ENCODE results near the gene SAMD4B. TPM values are rescaled to one million over a fixed set of nuclear protein-coding genes. Genes with fewer than 3 reads are reported as not detected.
A peak's percentile ranks its signal among the peaks of the same experiment; 100 is the strongest.

SAMD4B gene
- total and polyA plus RNA-seq, 5 experiments from 2014 or later: 5.4 to 55.2 (median 12.3) TPM

DNA sequence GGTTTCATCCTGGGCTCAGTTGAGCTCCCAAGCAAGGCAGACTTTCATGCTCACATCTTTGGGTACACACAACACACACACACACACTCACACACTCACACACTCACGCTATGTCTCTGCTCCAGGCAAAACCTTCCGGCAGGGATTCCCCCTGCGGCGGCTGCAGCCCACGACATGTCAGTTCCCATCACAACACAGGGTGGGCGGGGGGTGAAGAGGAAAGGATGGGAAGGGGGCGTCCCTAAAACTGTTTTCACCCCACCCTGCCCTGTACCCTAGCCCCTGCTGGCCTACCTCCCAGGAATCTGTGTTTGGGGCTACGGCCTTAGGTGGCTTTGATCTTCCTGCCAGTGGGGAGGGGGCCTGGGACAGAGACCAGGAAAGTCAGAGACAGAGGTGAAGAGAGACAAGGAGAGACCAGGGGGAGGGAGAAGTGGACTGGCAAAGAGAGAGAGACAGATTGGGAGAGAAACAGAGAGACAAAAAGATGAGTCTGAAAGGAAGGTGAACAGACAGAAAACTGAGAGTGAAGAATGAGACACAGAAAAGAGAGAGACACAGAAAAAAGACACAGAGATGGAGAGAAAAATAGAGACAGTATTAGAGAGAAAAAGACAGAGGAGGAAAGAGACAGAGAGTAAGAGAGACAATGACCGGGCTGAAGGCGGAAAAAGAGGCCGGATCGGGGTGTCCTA is 25.4 kb upstream of the SAMD4B start:
- peaks cover 20 to 37% (median 30%) of the 10 kb centered on the region in 4 donors for H3K4me1 Mint-ChIP-seq
- H3K9me3 Mint-ChIP-seq: no peaks in the 10 kb centered on the region
- ATAC-seq: no peak
- POLR2A ChIA-PET: no interaction called here
- peaks cover 0 to 47% (median 12%) of the 10 kb centered on the region in 3 donors for H3K36me3 Mint-ChIP-seq
- peak overlapping the region in 1 of 10 donors; percentile 55 for H3K4me3 Mint-ChIP-seq
- DNase-seq: peak in 1 of 10 donors; percentile 1
- peak overlapping the region in 4 of 10 donors; percentile 0 to 43 (median 11) for H3K27ac Mint-ChIP-seq
- H3K27me3 Mint-ChIP-seq: no peaks in the 10 kb centered on the region

GRCh38 chr19:39317476-39317875 is 24.7 kb upstream of the SAMD4B start:
- peaks cover 0 to 41% (median 10%) of the 10 kb centered on the region in 3 donors for H3K36me3 Mint-ChIP-seq
- no peak for ATAC-seq
- POLR2A ChIA-PET: no interaction called here
- no peak for DNase-seq
- no peaks in the 10 kb centered on the region for H3K9me3 Mint-ChIP-seq
- no peak overlapping the region for H3K4me3 Mint-ChIP-seq
- no peak overlapping the region for H3K27ac Mint-ChIP-seq
- peaks cover 20 to 41% (median 29%) of the 10 kb centered on the region in 4 donors for H3K4me1 Mint-ChIP-seq
- no peaks in the 10 kb centered on the region for H3K27me3 Mint-ChIP-seq

DNA sequence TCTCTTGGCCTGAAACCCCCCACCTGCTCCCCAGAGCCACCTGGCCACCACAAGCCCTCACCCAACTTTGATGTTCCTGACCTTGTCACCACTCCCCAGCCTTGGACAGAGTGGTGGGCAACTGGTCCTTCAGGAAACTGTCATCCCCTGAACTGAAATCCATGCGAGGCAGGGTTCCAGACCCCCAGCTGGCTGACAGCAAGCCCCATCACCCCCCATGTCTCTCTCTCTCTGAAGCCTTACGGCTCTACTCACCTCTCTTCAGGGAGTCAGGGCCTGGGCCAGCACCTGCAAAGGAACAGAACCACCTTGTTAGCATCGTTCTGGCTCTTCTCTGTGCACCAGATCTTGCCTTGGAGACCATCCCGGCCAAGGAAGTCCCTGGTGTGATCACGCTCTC is 24.1 kb upstream of the SAMD4B start:
- Mint-ChIP-seq H3K27me3 (no peaks in the 10 kb centered on the region), H3K4me1 (peaks cover 21 to 46% (median 33%) of the 10 kb centered on the region in 4 donors), H3K36me3 (peaks cover 0 to 36% (median 6%) of the 10 kb centered on the region in 3 donors), H3K9me3 (no peaks in the 10 kb centered on the region), H3K4me3 (peak overlapping the region in 2 of 10 donors; percentile 2 to 50), H3K27ac (peak overlapping the region in 6 of 10 donors; percentile 21 to 69 (median 35))
- POLR2A ChIA-PET: interaction anchor here (0.6 kb wide), 1 partner anchor 18 kb away, joined by 3 read pairs; the partner anchor contains the start of gene GMFG
- DNase-seq (peak in 1 of 10 donors; percentile 47), ATAC-seq (no peak)

- Mint-ChIP-seq H3K9me3 (no peaks in the 10 kb centered on the region), H3K4me3 (peak overlapping the region; percentile 6 to 89 (median 78)), H3K27ac (peak overlapping the region in 7 of 10 donors; percentile 15 to 74 (median 65)), H3K4me1 (peaks cover 23 to 50% (median 34%) of the 10 kb centered on the region in 4 donors), H3K36me3 (peaks cover 0 to 30% (median 3%) of the 10 kb centered on the region in 3 donors), H3K27me3 (no peaks in the 10 kb centered on the region)
- POLR2A ChIA-PET: interaction anchor here (0.6 kb wide), 1 partner anchor 17 kb away, joined by 3 read pairs; the partner anchor contains the start of gene GMFG
- no peak for ATAC-seq
- peak in 1 of 10 donors; percentile 51 for DNase-seq
Observed at GRCh38 chr19:39318690-39319089, 23.5 kb upstream of the SAMD4B start.

- Mint-ChIP-seq H3K27ac (peak overlapping the region in 9 of 10 donors; percentile 15 to 90 (median 74)), H3K4me1 (peaks cover 23 to 50% (median 37%) of the 10 kb centered on the region in 4 donors), H3K27me3 (no peaks in the 10 kb centered on the region), H3K36me3 (peaks cover 0 to 27% (median 3%) of the 10 kb centered on the region in 3 donors), H3K9me3 (no peaks in the 10 kb centered on the region), H3K4me3 (peak overlapping the region; percentile 51 to 89 (median 78))
- peak in 1 of 10 donors; percentile 49 for DNase-seq
- no peak for ATAC-seq
- POLR2A ChIA-PET: no interaction called here
Observed at GRCh38 chr19:39319098-39319891, 22.9 kb upstream of the SAMD4B start.

DNA sequence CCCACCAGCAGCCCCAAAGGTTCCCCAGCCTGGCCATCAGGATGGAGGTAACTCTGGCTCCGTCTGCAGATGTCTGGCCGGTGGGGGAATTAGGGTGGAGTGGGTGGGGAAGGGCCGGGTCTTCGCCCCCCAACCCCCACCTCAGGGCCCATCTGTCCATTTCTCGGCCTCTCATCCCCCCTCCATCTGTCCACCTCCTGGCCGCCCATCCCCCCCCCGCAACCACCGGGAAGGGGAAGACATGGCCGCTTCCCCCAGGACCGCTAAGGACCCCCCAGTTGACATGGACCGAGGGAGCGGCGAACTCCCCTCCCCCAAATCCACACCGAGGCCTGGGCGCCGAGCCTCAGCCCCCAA is 22.4 kb upstream of the SAMD4B start:
- DNase-seq: peak in 1 of 10 donors; percentile 51
- POLR2A ChIA-PET: no interaction called here
- Mint-ChIP-seq H3K36me3 (peaks cover 0 to 24% (median 3%) of the 10 kb centered on the region in 3 donors), H3K9me3 (no peaks in the 10 kb centered on the region), H3K27ac (peak overlapping the region in 8 of 10 donors; percentile 19 to 88 (median 64)), H3K4me1 (peaks cover 23 to 50% (median 38%) of the 10 kb centered on the region in 4 donors), H3K4me3 (peak overlapping the region; percentile 67 to 89 (median 83)), H3K27me3 (no peaks in the 10 kb centered on the region)
- ATAC-seq: no peak

DNA sequence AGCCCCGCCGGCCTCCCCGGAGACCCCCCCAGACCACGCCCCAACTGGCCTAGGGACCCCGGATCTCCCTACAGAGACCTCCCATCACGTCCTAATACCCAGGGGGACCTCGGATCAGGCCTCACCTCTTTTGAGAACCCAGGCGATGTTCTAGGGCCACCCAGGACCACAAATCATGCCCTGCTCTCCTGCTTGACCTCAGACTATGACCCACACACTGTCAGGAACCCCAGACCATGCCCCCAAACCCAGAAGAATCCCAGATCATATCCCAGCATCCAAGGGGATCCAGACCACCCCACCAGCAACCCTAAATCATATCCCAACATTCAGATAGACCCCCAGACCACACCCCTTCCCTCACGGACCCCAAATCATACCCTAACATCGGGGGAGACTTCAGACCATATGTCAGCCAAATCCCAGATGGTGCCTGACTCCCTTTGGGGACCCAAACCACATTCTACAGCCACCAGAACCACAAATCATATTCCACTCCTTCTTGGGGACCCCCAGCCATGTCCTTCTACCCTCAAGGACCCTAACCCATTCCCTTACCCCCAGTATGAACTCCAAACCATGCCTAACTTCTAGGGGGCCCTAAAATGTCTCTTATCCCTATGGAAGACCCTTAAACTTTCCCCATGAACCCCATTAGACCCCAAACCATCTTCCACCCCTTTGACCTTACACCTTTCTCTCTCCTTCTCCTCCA is 20.9 kb upstream of the SAMD4B start:
- POLR2A ChIA-PET: interaction anchor here (0.7 to 1.5 kb wide), 2 partner anchors 15 to 263 kb away, joined by 6 to 7 read pairs; partner anchors contain the start of gene GMFG
- peak in 1 of 2 donors; percentile 32 for ATAC-seq
- peaks cover 23 to 51% (median 37%) of the 10 kb centered on the region in 4 donors for H3K4me1 Mint-ChIP-seq

DNA sequence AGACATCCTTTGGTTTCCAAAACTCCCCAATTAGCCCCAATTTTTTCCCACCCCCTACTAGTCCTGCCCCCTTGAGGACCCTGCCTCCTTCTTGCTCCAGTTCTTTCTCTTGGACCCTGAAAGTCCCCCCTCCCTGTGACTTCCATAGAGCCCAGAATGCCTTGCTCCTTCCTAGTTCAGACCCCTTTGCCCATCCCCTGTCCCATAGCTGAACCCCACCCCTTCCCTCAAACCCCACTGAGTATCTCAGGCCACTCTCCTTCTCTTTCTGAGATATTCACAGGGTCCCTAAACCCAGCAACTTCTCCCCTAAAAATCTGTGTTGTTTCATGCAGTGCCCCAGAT is 20.4 kb upstream of the SAMD4B start:
- ATAC-seq (no peak), DNase-seq (no peak)
- H3K9me3 Mint-ChIP-seq: no peaks in the 10 kb centered on the region
- no peaks in the 10 kb centered on the region for H3K27me3 Mint-ChIP-seq
- peak overlapping the region; percentile 73 to 91 (median 84) for H3K4me3 Mint-ChIP-seq
- POLR2A ChIA-PET: interaction anchor here (0.7 to 1.5 kb wide), 2 partner anchors 14 to 263 kb away, joined by 6 to 7 read pairs; partner anchors contain the start of gene GMFG
- H3K27ac Mint-ChIP-seq: peak overlapping the region; percentile 75 to 96 (median 90)
- peaks cover 0 to 24% (median 0%) of the 10 kb centered on the region in 3 donors for H3K36me3 Mint-ChIP-seq
- H3K4me1 Mint-ChIP-seq: peaks cover 23 to 55% (median 38%) of the 10 kb centered on the region in 4 donors

More for the DNA sequence above, 20.9 kb upstream of the SAMD4B start:
- Mint-ChIP-seq H3K27ac (peak overlapping the region; percentile 75 to 96 (median 90)), H3K36me3 (peaks cover 0 to 26% (median 0%) of the 10 kb centered on the region in 3 donors), H3K27me3 (no peaks in the 10 kb centered on the region), H3K4me3 (peak overlapping the region; percentile 73 to 91 (median 84)), H3K9me3 (no peaks in the 10 kb centered on the region)
- DNase-seq: peak in 1 of 10 donors; percentile 43

DNA sequence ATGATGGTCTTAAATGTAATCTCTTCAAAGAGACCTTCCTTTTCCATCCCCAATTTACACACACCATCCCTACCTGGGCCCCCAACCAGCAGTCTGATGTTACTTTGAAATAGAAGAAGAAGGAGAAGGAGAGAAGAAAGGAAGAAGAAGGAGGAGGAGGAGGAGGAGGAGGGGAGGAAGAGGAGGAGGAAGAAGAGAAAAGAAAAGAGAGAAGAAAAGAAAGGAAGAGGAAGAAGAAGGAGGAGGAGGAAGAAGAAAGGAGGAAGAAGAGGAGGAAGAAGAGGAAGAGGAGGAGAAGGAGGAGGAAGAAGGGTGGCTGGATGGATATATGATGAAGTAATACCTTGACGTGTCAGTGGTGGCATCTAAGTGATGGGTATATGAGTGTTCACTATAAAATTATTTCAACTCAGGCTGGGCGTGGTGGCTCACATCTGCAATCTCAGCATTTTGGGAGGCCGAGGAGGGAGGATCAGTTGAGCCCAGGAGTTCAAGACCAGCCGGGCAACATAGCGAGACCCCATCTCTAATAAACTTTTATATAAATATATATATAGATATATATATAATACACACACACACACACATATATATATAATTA is 17.9 kb upstream of the SAMD4B start:
- POLR2A ChIA-PET: no interaction called here
- DNase-seq: no peak
- Mint-ChIP-seq H3K27ac (peak overlapping the region in 9 of 10 donors; percentile 3 to 84 (median 69)), H3K4me1 (peaks cover 34 to 58% (median 48%) of the 10 kb centered on the region in 4 donors), H3K36me3 (peaks cover 0 to 37% (median 7%) of the 10 kb centered on the region in 3 donors), H3K9me3 (no peaks in the 10 kb centered on the region), H3K4me3 (no peak overlapping the region), H3K27me3 (no peaks in the 10 kb centered on the region)
- no peak for ATAC-seq

- ATAC-seq (peak in 1 of 2 donors; percentile 44), DNase-seq (peak in 2 of 10 donors; percentile 23 to 25)
- no peaks in the 10 kb centered on the region for H3K27me3 Mint-ChIP-seq
- H3K4me1 Mint-ChIP-seq: peaks cover 31 to 63% (median 49%) of the 10 kb centered on the region in 4 donors
- H3K36me3 Mint-ChIP-seq: peaks cover 0 to 54% (median 7%) of the 10 kb centered on the region in 3 donors
- peak overlapping the region in 8 of 10 donors; percentile 9 to 92 (median 63) for H3K27ac Mint-ChIP-seq
- POLR2A ChIA-PET: interaction anchor here (0.5 to 1.5 kb wide), 5 partner anchors 8 to 902 kb away, joined by 3 to 5 read pairs (median 4); partner anchors contain the start of gene GMFG
- no peaks in the 10 kb centered on the region for H3K9me3 Mint-ChIP-seq
- no peak overlapping the region for H3K4me3 Mint-ChIP-seq
Observed at GRCh38 chr19:39325778-39326665, 16.2 kb upstream of the SAMD4B start.

All from naive thymus-derived CD8-positive, alpha-beta T cell (primary cell).